DND-41 (cell line): Measurements from ENCODE around the gene DCAF11.

Experiments used
- EZH2 ChIP-seq: IDR thresholded peaks from 3 replicates; pipeline ENCODE4 v1.6.1; 2012; ENCODE audit warnings: borderline replicate concordance, low read depth, mild to moderate bottlenecking, moderate library complexity, low read length, inconsistent platforms; ENCODE audit not compliant: severe bottlenecking
- TF ChIP-seq, protein P1 (sequence below): IDR thresholded peaks from 2 replicates; pipeline ENCODE4 v1.5.1; 2012; ENCODE audit warnings: borderline replicate concordance, low read length, moderate library complexity, mild to moderate bottlenecking; ENCODE audit not compliant: poor library complexity, severe bottlenecking; ENCODE audit errors: extremely low read depth

DNA sequence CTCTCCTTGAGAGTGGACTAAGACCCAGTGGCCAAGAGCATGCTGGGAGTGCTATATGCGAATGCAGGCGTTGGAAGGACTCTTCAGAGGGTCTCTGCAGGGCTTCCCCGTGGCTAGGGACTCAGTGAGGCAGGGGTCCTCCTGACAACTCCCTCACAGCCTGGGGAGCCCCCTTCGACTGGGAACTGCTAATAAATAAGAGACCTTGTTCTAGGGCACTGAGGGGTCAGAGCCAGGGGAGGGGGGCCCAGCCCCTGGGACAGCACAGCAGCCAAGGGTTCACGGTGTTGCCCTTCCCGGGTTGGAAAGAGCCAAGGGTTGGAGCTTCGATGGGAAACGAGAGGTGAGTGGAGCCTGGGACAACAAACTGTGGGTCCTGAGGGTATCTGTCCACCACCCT is 49.2 kb upstream of the DCAF11 start:
- TF ChIP-seq EZH2 = no peak
- TF ChIP-seq, protein P1, sequence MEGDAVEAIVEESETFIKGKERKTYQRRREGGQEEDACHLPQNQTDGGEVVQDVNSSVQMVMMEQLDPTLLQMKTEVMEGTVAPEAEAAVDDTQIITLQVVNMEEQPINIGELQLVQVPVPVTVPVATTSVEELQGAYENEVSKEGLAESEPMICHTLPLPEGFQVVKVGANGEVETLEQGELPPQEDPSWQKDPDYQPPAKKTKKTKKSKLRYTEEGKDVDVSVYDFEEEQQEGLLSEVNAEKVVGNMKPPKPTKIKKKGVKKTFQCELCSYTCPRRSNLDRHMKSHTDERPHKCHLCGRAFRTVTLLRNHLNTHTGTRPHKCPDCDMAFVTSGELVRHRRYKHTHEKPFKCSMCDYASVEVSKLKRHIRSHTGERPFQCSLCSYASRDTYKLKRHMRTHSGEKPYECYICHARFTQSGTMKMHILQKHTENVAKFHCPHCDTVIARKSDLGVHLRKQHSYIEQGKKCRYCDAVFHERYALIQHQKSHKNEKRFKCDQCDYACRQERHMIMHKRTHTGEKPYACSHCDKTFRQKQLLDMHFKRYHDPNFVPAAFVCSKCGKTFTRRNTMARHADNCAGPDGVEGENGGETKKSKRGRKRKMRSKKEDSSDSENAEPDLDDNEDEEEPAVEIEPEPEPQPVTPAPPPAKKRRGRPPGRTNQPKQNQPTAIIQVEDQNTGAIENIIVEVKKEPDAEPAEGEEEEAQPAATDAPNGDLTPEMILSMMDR = no peak
